PC-3 (cell line): ENCODE measurements around the gene PRRG3.

Experiments used
- EZH2 ChIP-seq: fragments of 300-600 bp; sonication (generic); IDR thresholded peaks from one replicate; pipeline ENCODE4 v1.6.1; 2017; ENCODE audit warnings: antibody characterized with exemption, mild to moderate bottlenecking, low read length; ENCODE audit not compliant: unreplicated experiment
- EZH2phosphoT487 ChIP-seq: fragments of 300-600 bp; sonication (generic); IDR thresholded peaks from 2 replicates; pipeline ENCODE4 v1.6.1; 2018; ENCODE audit warnings: mild to moderate bottlenecking, antibody characterized with exemption, low read length, borderline replicate concordance
- TF ChIP-seq, protein P1 (sequence below): fragments of 300-600 bp; sonication (generic); conservative IDR thresholded peaks from 2 replicates; pipeline ENCODE4 v1.5.1; 2017; ENCODE audit warnings: antibody characterized with exemption, low read depth, mild to moderate bottlenecking, low read length

DNA sequence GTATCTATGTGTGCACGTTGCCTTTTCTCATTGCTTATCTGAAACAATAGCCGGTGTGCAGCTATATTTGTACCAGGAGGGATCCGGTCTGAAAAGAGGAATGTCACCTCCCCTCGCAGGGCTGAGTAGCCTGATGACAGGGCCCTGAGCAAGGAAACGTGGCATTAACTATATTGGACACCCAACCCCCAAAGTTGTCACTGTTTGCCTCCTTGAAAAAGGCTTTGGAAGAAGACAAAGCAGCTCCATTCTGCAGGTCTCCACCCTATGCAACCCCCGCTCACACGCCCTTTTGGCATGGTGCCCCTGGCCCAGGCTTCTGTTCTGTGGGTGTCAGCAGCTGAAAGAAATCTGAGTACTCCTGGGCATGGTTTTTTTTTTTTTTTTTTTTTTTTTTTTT lies 8.2 kb downstream of the PRRG3 start:
- TF ChIP-seq, protein P1, sequence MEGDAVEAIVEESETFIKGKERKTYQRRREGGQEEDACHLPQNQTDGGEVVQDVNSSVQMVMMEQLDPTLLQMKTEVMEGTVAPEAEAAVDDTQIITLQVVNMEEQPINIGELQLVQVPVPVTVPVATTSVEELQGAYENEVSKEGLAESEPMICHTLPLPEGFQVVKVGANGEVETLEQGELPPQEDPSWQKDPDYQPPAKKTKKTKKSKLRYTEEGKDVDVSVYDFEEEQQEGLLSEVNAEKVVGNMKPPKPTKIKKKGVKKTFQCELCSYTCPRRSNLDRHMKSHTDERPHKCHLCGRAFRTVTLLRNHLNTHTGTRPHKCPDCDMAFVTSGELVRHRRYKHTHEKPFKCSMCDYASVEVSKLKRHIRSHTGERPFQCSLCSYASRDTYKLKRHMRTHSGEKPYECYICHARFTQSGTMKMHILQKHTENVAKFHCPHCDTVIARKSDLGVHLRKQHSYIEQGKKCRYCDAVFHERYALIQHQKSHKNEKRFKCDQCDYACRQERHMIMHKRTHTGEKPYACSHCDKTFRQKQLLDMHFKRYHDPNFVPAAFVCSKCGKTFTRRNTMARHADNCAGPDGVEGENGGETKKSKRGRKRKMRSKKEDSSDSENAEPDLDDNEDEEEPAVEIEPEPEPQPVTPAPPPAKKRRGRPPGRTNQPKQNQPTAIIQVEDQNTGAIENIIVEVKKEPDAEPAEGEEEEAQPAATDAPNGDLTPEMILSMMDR: no peak
- TF ChIP-seq EZH2 (no peak), EZH2phosphoT487 (no peak)
